Right atrium auricular region (tissue), 2 donors: ENCODE data around the gene CD80. TPM values are rescaled to one million over a fixed set of nuclear protein-coding genes. Genes with fewer than 3 reads are reported as not detected.

Source experiments
- DNase-seq: peaks from one replicate; pipeline ENCODE4 v3.0.0-alpha.2; 2019; ENCODE audit warnings: low spot score
- H3K27ac ChIP-seq, 2 donors: fragments of 200-600 bp; sonication (generic); 1 replicate in 1 of 2; 2 replicates in 1 of 2; pipeline ENCODE4 v1.5.1; 2016 to 2019
- H3K27me3 ChIP-seq, 2 donors: fragments of 200-600 bp; sonication (generic); one replicate each; pipeline versions ENCODE4 v1.5.1 to v1.6.0; 2017 to 2019
- H3K36me3 ChIP-seq: fragments of 200-600 bp; sonication (generic); one replicate; pipeline ENCODE4 v1.5.1; 2016
- H3K4me1 ChIP-seq, 2 donors: fragments of 200-600 bp; sonication (generic); one replicate each; pipeline versions ENCODE4 v1.5.1 to v1.6.0; 2017 to 2019
- H3K4me3 ChIP-seq, 2 donors: fragments of 200-600 bp; sonication (generic); 1 replicate in 1 of 2; 2 replicates in 1 of 2; pipeline ENCODE4 v1.5.1; 2017 to 2019; ENCODE audit warnings: mild to moderate bottlenecking in 1 of 2, moderate library complexity in 1 of 2
- H3K9me3 ChIP-seq, 2 donors: fragments of 200-600 bp; sonication (generic); one replicate each; pipeline ENCODE4 v1.5.1; 2019
- total RNA-seq, 2 donors: library from RNA; depleted of rRNA; stranded (reverse); fragments of >200 nt; gene quantifications; one replicate each; pipeline ENCODE4 v1.1.0, GENCODE V29; 2016
- TF ChIP-seq, protein P1 (sequence below), 2 donors: fragments of 200-600 bp; sonication (generic); IDR thresholded peaks; one replicate each; pipeline ENCODE4 v1.5.1; 2019; ENCODE audit warnings: antibody characterized with exemption in 2 of 2

The CD80 gene
- total RNA-seq, 2 donors from 2014 or later: 0.20 to 0.67 TPM

DNA sequence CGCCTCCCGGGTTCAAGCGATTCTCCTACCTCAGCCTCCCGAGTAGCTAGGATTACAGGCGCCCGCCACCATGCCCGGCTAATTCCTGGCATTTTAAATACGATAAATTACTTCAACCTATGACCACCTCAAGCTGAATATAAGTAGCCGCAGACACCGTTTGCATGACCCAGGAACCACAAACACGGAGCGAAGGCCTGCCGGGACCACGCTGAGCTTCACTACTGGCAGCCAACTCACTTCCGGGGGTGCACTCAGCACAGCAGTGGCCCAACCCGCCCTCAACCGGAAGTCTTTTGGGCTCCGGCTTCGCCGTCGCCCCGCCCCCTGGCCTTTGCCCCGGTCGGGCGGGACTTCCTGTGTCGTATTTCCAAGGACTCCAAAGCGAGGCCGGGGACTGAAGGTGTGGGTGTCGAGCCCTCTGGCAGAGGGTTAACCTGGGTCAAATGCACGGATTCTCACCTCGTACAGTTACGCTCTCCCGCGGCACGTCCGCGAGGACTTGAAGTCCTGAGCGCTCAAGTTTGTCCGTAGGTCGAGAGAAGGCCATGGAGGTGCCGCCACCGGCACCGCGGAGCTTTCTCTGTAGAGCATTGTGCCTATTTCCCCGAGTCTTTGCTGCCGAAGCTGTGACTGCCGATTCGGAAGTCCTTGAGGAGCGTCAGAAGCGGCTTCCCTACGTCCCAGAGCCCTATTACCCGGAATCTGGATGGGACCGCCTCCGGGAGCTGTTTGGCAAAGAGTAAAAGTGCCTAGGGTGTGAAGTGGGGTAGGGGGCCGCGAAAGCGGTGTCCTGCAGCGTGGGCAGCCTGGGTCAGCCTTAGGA lies 61.0 kb downstream of the CD80 start, which contains the start of gene TIMMDC1:
Gene TIMMDC1, plus strand, starts transcription at position 362 of the 826 bp plus-strand sequence. Its CDS starts 187 bp downstream, at position 549.
- peaks cover 13% of the 10 kb centered on the region for H3K36me3 ChIP-seq
- H3K4me1 ChIP-seq: peaks cover 0 to 29% of the 10 kb centered on the region in 2 donors
- H3K4me3 ChIP-seq: peak within 1 kb of the TSS; percentile 72 to 100
- TF ChIP-seq, protein P1, sequence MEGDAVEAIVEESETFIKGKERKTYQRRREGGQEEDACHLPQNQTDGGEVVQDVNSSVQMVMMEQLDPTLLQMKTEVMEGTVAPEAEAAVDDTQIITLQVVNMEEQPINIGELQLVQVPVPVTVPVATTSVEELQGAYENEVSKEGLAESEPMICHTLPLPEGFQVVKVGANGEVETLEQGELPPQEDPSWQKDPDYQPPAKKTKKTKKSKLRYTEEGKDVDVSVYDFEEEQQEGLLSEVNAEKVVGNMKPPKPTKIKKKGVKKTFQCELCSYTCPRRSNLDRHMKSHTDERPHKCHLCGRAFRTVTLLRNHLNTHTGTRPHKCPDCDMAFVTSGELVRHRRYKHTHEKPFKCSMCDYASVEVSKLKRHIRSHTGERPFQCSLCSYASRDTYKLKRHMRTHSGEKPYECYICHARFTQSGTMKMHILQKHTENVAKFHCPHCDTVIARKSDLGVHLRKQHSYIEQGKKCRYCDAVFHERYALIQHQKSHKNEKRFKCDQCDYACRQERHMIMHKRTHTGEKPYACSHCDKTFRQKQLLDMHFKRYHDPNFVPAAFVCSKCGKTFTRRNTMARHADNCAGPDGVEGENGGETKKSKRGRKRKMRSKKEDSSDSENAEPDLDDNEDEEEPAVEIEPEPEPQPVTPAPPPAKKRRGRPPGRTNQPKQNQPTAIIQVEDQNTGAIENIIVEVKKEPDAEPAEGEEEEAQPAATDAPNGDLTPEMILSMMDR (IDR thresholded peaks at IDR 0.05): no peak
- peak within 1 kb of the TSS; percentile 93 to 97 for H3K27ac ChIP-seq
- H3K27me3 ChIP-seq: no peaks in the 10 kb centered on the region
- DNase-seq: peak; percentile 98
- H3K9me3 ChIP-seq: no peaks in the 10 kb centered on the region

DNA sequence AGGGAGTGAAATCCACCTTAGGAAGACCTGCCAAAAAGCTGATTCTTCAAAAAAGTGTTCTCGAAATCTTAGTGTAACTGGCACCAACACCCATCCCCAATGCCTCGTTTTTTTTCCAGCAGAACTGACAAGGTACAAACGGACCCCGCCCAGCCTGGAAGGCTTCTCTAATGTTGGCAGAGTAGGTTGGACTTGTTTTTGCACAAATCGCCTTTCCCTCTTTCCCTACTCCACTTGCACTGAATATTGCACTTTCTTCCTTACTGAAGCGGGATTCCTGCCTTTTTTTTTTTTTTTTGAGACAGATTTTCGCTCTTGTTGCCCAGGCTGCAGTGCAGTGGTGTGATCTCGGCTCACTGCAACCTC lies 61.6 kb downstream of the CD80 start:
- Histone ChIP-seq H3K36me3 (peaks cover 7% of the 10 kb centered on the region), H3K4me3 (peak overlapping the region; percentile 72 to 100), H3K27ac (peak overlapping the region; percentile 93 to 97), H3K27me3 (no peaks in the 10 kb centered on the region), H3K4me1 (peaks cover 0 to 29% of the 10 kb centered on the region in 2 donors), H3K9me3 (no peaks in the 10 kb centered on the region)
- TF ChIP-seq, protein P1 (IDR thresholded peaks at IDR 0.05): no peak
- no peak for DNase-seq

DNA sequence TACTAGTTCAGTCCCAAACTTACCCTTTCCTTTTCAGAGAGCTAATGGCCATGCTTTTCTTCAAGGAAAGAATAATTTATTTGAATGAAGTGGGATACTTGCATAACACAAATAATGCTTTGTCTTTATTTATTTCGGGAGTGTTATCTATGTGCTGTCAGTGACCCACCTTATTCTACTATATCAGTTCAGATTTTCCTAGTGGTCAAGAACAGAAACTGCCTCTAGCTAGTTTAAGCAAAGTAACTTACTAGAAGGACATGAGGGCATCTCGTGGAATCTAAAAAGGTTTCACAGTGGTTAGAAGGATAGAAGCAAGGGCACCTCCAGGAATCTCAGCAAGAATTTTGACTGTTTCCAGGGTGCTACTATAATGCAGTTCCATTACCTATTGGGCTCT lies 64.8 kb downstream of the CD80 start:
- Histone ChIP-seq H3K27me3 (no peaks in the 10 kb centered on the region), H3K4me1 (peaks cover 0 to 15% of the 10 kb centered on the region in 2 donors), H3K9me3 (no peaks in the 10 kb centered on the region), H3K4me3 (no peak overlapping the region), H3K36me3 (peaks cover 11% of the 10 kb centered on the region), H3K27ac (no peak overlapping the region)
- TF ChIP-seq, protein P1 (IDR thresholded peaks at IDR 0.05): no peak
- DNase-seq: no peak

DNA sequence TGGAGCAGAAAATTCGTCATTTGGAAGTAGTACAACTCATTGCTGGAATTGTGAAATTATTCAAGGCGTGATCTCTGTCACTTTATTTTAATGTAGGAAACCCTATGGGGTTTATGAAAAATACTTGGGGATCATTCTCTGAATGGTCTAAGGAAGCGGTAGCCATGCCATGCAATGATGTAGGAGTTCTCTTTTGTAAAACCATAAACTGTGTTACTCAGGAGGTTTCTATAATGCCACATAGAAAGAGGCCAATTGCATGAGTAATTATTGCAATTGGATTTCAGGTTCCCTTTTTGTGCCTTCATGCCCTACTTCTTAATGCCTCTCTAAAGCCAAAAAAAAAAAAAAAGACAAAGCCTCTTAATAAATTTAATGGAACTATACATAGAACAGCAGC lies 66.6 kb downstream of the CD80 start:
- no peak for DNase-seq
- Histone ChIP-seq H3K4me1 (peaks cover 0 to 9% of the 10 kb centered on the region in 2 donors), H3K9me3 (no peaks in the 10 kb centered on the region), H3K27ac (no peak overlapping the region), H3K27me3 (no peaks in the 10 kb centered on the region), H3K4me3 (no peak overlapping the region), H3K36me3 (peaks cover 26% of the 10 kb centered on the region)
- TF ChIP-seq, protein P1 (IDR thresholded peaks at IDR 0.05): no peak

DNA sequence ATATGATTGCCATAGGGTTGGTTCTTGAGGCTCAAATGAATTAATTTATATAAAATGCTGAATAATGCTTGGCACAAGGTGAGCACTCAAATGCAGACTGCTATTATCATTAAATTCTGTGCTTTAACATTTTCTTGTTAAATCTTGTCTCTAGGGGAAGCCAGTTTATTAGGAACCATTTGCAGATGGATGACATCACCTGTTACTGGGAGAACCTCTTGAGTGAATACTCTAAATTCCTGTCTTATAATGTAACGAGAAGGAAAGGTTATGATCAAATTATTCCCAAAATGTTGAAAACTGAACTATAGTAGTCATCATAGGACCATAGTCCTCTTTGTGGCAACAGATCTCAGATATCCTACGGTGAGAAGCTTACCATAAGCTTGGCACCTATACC lies 67.3 kb downstream of the CD80 start:
- H3K4me1 ChIP-seq: peaks cover 0 to 2% of the 10 kb centered on the region in 2 donors
- no peak for DNase-seq
- H3K36me3 ChIP-seq: peaks cover 30% of the 10 kb centered on the region
- H3K4me3 ChIP-seq: no peak overlapping the region
- H3K27ac ChIP-seq: no peak overlapping the region
- TF ChIP-seq, protein P1 (IDR thresholded peaks at IDR 0.05): no peak
- no peaks in the 10 kb centered on the region for H3K27me3 ChIP-seq
- no peaks in the 10 kb centered on the region for H3K9me3 ChIP-seq
